SH-SY5Y (cell line): ENCODE measurements around the gene ADGRG3.

Experiments used
- GATA2 ChIP-seq: IDR thresholded peaks from 2 replicates; pipeline ENCODE4 v1.6.1; 2011; ENCODE audit warnings: mild to moderate bottlenecking, low read depth, low read length
- GATA3 ChIP-seq: IDR thresholded peaks from 2 replicates; pipeline ENCODE4 v1.6.1; 2011; ENCODE audit warnings: low read depth, mild to moderate bottlenecking, low read length, moderate library complexity

DNA sequence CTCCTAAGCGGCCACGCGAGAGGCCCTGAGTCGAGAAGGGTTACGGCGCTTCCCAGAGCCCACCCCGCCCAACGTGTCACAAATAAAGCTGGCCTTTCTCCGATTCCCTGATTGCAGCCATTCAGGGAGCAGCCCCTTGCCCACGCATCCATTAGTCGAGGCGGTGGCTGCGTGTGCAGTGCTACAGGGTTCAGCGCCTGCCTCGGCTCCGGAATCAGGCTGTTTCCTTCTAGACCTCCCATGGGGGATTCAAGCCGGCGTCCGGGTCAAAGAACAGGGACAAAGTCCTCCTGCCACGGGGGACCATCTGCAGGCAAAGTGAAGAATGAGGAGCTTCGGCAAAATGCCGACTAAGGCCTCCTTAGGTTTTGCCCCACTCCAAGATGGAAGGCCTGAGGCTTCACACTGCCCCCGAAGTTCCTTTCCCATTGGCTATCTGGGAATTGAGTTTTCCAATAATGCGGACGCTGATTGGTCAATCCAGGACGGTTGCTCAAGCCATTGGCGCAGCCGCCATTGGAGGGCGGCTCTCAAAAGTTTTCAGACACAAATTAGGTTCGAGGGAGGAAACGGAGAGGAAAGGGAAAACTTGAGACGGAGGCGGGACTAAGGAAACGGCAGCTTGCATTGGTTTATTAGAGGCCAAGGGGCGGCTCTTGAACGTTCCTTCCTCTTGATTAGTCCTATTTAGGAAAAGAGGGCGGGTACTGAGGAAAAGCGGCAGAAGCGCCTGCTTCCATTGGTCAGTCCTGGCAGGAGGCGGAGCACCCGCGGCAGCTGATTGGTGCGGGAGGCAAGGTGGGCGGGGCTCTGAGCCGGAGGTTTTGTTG, 67.0 kb downstream of the ADGRG3 start:
- TF ChIP-seq GATA2: no peak; the same call in 1 of the 2 replicates
- TF ChIP-seq GATA3: no peak
